Measurements from ENCODE around the gene SASH3.

The SASH3 gene

DNA sequence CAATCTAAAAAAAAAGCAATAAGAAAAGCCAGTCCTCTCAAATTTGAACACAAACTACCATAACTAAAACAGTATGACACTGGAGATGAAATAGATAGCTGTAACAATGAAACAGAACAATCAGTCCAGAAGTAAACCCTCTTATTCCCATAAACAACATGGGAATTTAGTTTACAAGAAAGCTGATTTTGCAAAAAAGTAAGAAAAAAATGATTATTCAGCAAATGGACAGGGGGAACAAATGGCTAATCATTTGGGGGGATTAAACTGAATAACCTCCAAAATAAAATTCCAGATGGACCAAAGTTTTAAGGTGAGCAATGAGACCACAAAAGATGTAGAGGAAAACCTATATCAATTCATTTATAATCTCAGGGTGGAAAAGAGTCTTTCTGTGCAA, 16.1 kb upstream of the SASH3 start:
- no peak overlapping the region for H3K4me3 ChIP-seq (ENCODE audit: low read depth, low read length)
- TF ChIP-seq, protein P1, sequence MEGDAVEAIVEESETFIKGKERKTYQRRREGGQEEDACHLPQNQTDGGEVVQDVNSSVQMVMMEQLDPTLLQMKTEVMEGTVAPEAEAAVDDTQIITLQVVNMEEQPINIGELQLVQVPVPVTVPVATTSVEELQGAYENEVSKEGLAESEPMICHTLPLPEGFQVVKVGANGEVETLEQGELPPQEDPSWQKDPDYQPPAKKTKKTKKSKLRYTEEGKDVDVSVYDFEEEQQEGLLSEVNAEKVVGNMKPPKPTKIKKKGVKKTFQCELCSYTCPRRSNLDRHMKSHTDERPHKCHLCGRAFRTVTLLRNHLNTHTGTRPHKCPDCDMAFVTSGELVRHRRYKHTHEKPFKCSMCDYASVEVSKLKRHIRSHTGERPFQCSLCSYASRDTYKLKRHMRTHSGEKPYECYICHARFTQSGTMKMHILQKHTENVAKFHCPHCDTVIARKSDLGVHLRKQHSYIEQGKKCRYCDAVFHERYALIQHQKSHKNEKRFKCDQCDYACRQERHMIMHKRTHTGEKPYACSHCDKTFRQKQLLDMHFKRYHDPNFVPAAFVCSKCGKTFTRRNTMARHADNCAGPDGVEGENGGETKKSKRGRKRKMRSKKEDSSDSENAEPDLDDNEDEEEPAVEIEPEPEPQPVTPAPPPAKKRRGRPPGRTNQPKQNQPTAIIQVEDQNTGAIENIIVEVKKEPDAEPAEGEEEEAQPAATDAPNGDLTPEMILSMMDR (IDR thresholded peaks at IDR 0.05; ENCODE audit: low read depth, low read length), result no peak
- DNase-seq (ENCODE audit: low read depth, low spot score), result no peak
- in situ Hi-C loops (cut with HindIII; ENCODE audit: low sequenced_read_pairs), result no loop called here

DNA sequence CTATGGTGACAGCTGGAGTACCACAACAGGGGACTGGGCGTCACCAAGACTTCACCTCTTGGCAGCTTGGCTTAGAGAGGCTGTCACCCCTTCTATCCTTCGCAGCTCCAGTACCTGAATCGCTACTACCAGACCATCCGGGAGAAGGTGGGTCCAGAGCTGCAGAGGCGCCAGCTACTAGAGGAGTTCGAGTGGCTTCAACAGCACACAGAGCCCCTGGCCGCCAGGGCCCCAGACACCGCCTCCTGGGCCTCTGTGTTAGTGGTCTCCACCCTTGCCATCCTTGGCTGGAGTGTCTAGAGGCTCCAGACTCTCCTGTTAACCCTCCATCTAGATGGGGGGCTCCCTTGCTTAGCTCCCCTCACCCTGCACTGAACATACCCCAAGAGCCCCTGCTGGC, 11.6 kb upstream of the SASH3 start:
- DNase-seq (ENCODE audit: low read depth, low spot score), result no peak
- no peak overlapping the region for H3K4me3 ChIP-seq (ENCODE audit: low read depth, low read length)
- in situ Hi-C loops (cut with HindIII; ENCODE audit: low sequenced_read_pairs), result no loop called here
- TF ChIP-seq, protein P1 (IDR thresholded peaks at IDR 0.05; ENCODE audit: low read depth, low read length), result no peak

DNA sequence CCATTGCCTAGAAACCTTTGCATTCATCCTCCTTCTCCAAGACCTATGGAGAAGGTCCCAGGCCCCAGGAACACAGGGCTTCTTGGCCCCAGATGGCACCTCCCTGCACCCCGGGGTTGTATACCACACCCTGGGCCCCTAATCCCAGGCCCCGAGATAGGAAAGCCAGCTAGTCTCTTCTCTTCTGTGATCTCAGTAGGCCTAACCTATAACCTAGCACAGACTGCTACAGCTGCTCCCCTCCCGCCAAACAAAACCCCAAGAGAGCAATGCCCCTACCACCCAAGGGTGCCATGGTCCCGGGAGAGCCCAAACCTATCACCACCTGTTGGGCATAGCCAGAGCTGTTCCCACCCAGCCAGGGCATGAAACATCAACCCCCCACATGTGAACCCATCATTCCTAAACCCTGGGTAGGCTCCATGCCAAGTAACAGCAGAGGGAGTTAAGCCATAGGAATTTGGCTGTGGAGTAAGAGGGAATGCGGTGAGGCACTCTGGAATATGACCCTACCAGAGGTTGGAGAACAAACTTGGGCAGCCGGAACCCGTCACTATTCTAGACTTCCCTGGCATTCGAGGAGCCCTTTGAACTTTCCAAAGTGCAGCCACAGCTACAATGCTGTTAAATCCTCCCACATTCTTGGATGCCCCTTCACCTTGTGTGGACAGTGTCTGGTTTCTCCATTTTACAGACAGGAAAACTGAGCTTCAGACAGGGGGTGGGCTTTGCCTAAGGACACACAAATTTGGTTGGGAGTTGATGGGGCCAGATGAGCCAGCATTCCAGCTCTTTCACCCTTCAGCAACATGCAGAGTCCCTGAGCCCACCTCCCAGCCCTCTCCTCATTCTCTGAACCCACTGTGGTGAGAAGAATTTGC, 10.9 kb upstream of the SASH3 start:
- in situ Hi-C loops (cut with HindIII; ENCODE audit: low sequenced_read_pairs), result no loop called here
- TF ChIP-seq, protein P1 (IDR thresholded peaks at IDR 0.05; ENCODE audit: low read depth, low read length), result no peak
- no peak for DNase-seq (ENCODE audit: low read depth, low spot score)
- no peak overlapping the region for H3K4me3 ChIP-seq (ENCODE audit: low read depth, low read length)

DNA sequence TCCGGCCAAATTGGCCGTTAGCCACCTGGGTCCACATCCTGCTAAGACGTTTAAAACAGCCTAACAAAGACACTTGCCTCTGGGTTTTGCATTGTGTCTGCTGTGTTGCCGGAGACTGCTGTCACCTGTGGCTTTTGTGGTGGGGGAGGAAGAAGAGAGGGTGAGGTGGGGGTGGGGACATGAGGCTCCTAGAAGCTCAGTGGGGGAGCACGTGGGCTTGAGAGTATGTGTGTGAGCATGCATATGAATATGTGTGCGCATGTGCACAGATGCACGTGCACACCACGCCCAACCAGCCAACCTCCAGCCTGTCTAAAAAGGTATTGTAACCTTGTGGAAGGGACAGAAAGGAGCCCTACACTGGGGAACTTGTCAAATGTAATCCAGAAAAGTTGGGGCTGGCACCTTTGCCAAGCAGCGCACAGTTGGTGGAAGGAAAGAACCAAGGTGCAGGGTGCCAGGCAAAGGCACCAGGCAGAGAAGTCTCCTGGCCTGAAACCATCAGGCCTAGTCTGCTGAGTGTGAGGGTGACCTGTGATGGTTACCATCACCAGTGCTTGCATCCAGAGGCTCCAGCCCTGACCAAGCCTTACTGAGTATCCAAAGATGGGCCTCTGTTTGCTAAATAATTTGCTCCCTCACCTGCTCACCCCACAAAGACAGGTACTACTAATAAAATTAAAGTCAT, 10.1 kb upstream of the SASH3 start:
- no peak overlapping the region for H3K4me3 ChIP-seq (ENCODE audit: low read depth, low read length)
- no peak for DNase-seq (ENCODE audit: low read depth, low spot score)
- in situ Hi-C loops (cut with HindIII; ENCODE audit: low sequenced_read_pairs), result no loop called here
- TF ChIP-seq, protein P1 (IDR thresholded peaks at IDR 0.05; ENCODE audit: low read depth, low read length), result no peak

DNA sequence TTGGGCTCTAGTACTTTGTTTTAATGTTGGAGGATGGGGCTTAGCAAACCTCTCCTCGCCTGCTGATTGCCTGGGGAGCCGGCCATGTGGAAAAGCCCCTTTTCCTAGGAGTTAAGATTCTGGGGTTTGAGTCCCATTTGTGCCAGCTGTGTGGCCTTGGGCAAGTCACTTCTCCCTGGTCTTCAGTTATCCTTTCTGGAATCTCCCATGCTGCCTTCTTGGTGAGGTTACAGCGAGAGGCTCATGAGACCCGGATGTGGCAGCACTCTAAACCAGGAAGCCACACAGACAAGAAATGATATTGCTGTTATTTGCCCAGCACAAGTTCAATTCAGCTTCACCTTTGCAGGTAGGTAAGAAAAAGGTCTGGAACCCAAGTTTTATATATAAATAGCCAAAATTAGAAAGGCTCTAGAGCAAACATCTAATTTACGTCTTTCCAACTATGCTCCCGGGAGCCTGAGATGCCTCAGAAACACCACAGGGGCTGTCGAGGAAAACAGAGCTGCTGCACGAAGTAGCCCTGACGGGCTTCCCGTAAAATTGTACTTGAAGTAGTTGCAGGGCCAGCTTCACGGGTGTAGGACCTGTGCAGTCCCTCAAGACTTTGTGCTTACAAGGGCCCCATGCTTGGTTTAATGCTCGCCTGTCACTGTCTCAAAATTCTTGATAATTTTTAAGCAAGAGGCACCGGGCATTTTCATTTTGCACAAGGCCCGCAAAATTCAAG, 8.3 kb upstream of the SASH3 start:
- in situ Hi-C loops (cut with HindIII; ENCODE audit: low sequenced_read_pairs), result no loop called here
- DNase-seq (ENCODE audit: low read depth, low spot score), result no peak
- H3K4me3 ChIP-seq (ENCODE audit: low read depth, low read length), result no peak overlapping the region
- TF ChIP-seq, protein P1 (IDR thresholded peaks at IDR 0.05; ENCODE audit: low read depth, low read length), result no peak

DNA sequence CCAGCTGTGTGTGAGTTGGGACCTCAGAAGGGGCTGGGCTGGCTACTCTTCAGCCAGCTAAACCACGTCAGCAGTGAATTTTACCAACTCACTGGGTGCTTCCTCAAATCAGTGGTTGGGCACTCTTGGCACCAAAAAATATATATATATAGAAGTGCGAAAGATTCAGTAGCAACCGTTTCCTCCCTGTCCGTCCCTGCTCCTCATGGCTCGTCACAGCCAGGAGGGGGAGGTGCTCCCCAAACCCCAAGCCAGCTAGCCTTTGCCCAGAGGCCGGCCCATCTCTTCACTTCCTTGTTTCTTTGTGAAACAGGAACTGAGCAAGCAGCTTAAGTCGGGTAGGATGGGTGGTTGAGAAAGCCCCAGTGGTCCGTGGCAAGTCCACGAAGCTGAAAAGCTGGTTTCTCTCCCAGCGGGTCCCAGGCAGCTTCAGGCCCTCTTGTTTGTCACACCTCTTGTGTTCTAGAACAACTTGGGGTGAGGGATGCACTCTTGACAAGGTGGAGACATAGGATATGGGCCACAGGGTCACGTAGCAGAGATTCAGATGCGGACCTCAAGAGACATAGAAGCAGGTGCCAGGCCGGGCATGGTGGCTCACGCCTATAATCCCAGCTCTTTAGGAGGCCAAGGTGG, 6.8 kb upstream of the SASH3 start:
- in situ Hi-C loops (cut with HindIII; ENCODE audit: low sequenced_read_pairs), result no loop called here
- TF ChIP-seq, protein P1 (IDR thresholded peaks at IDR 0.05; ENCODE audit: low read depth, low read length), result no peak
- no peak for DNase-seq (ENCODE audit: low read depth, low spot score)
- H3K4me3 ChIP-seq (ENCODE audit: low read depth, low read length), result no peak overlapping the region
